ENCODE data around the gene SEMA4C.

Gene SEMA4C

DNA sequence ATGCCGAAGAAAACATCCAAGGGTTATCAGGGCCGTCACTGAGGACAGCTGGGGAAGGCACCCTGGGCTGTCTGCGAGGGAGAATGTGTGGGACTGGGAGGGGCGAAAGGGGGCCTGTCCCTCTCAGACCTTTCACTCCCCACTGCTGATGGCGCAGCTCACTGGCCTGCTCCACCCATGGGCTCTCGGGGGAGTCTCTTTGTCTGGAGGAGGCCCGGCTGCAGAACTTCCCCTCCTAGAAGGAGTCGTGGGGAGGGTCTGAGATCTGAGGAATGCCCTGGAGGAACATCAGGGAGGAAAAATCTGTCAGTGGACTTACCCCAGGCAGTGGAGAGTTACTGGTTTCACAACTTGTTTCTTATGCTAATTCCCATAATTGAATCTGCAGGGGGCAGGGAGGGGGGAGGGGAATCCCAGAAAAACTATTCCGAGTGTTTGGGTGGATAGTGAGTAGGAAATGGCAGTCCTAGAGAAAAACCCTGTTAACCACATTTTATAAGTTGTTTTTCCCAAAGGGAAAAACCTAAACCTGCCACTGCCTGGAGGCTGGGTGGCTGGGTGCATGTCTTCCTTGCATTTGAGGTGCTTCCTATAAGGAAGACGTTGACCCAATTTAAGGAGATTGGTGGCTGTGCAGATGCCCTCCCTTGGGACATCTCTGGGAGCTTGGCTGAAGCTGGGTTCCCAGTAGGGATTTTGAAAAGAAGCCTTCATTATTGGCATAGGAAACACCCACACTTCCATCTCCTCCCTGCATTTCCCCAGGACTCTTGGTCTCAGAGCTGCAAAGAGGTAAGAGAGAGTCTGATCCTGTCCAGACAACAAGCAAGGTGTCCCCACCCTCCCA lies 11.7 kb upstream of the SEMA4C start:
- in situ Hi-C loops (cut with HindIII; ENCODE audit: low pct_ligation_motif_present, low sequenced_read_pairs) = no loop called here
- no peak overlapping the region for H3K4me3 ChIP-seq (ENCODE audit: low read depth, low read length)
- no peak overlapping the region for H3K27ac ChIP-seq
- TF ChIP-seq, protein P1, sequence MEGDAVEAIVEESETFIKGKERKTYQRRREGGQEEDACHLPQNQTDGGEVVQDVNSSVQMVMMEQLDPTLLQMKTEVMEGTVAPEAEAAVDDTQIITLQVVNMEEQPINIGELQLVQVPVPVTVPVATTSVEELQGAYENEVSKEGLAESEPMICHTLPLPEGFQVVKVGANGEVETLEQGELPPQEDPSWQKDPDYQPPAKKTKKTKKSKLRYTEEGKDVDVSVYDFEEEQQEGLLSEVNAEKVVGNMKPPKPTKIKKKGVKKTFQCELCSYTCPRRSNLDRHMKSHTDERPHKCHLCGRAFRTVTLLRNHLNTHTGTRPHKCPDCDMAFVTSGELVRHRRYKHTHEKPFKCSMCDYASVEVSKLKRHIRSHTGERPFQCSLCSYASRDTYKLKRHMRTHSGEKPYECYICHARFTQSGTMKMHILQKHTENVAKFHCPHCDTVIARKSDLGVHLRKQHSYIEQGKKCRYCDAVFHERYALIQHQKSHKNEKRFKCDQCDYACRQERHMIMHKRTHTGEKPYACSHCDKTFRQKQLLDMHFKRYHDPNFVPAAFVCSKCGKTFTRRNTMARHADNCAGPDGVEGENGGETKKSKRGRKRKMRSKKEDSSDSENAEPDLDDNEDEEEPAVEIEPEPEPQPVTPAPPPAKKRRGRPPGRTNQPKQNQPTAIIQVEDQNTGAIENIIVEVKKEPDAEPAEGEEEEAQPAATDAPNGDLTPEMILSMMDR (IDR thresholded peaks at IDR 0.05; ENCODE audit: low read depth, low read length, missing control alignments) = no peak
- H3K36me3 ChIP-seq (replicated peaks) = no peaks in the 10 kb centered on the region
- DNase-seq = no peak
- no peaks in the 10 kb centered on the region for H3K27me3 ChIP-seq (replicated peaks)

DNA sequence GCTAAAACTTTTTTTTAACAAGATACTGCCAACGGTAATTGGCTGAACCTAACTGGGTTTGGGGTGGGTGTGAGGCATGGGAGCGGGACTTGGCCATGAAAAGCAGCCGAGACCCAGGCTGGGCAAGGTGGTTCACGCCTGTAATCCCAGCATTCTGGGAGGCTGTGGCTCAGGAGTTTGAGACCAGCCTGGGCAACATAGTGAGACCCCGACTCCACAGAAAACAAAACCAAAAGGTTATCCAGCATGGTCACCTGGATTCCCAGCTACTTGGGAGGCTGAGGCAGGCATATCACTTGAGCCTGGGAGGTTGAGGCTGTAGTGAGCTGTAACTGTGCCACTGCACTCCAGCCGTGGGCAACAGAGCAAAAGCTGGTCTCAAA lies 11.0 kb upstream of the SEMA4C start:
- no peak overlapping the region for H3K27ac ChIP-seq
- no peak for DNase-seq
- no peaks in the 10 kb centered on the region for H3K36me3 ChIP-seq (replicated peaks)
- in situ Hi-C loops (cut with HindIII; ENCODE audit: low pct_ligation_motif_present, low sequenced_read_pairs) = no loop called here
- no peak overlapping the region for H3K4me3 ChIP-seq (ENCODE audit: low read depth, low read length)
- TF ChIP-seq, protein P1 (IDR thresholded peaks at IDR 0.05; ENCODE audit: low read depth, low read length, missing control alignments) = no peak
- no peaks in the 10 kb centered on the region for H3K27me3 ChIP-seq (replicated peaks)

DNA sequence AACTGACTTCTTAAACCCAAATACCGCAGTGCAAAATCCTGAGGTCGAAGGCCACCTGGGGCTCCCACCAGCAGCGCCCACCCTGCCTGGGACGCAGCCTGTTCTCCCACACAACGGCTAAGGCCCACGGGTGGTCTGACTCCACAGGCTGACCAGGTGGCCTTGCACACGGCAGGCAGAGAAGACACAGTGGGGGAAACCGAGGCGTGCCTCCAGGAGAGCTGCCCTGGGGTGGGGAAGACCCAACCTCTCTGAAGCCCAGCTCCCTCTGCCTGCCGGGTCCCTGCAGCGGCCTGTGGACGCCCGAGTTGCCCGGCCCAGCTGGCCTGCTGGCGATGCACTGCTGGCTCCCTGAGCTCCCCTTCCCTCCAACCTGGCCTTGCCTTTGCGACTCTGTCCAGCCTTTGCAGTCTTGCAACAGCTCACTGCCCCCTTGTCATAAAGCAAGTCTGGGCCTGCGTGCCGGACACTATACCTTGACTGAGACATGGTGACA lies 9.7 kb upstream of the SEMA4C start:
- Histone ChIP-seq H3K36me3 (replicated peaks) (no peaks in the 10 kb centered on the region), H3K27ac (no peak overlapping the region), H3K27me3 (replicated peaks) (no peaks in the 10 kb centered on the region), H3K4me3 (ENCODE audit: low read depth, low read length) (no peak overlapping the region)
- in situ Hi-C loops (cut with HindIII; ENCODE audit: low pct_ligation_motif_present, low sequenced_read_pairs) = no loop called here
- no peak for DNase-seq
- TF ChIP-seq, protein P1 (IDR thresholded peaks at IDR 0.05; ENCODE audit: low read depth, low read length, missing control alignments) = no peak

DNA sequence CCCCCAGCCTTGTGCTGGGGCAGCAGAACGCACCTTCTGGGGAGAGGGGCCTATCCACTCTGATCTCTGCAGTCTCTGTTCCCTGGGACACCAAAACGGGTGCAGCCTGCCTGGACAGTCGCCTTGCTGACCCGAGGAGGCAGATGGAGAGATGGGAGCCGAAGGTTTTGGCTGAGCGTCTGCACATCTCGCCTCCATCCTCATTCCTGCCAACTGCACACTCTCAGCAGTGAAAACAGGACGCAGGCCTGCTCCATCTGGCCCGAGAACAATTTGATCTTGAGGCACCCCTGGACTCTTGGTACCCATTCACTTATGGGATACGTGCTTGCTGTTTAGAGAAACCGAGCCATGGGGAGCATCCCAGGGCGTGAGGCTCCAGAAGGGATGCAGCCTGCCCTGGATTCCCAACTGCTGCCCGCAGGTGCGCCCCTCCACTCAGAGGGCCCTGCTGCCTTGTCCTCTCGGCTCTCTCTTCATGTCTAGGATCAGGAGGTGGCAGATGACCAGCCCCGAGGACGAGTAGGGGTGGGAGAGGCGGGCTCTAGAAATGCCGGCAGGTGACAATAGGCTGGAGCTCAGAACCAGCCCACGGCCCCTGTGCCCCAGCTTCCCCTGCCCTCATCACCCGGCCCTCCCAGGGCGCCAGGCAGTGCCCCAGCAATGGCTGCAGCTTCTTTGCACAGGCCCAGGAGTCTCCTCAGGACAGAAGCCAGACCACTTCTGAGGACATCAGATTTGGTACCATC lies 9.1 kb upstream of the SEMA4C start:
- Histone ChIP-seq H3K27ac (no peak overlapping the region), H3K4me3 (ENCODE audit: low read depth, low read length) (no peak overlapping the region), H3K27me3 (replicated peaks) (no peaks in the 10 kb centered on the region), H3K36me3 (replicated peaks) (no peaks in the 10 kb centered on the region)
- TF ChIP-seq, protein P1 (IDR thresholded peaks at IDR 0.05; ENCODE audit: low read depth, low read length, missing control alignments) = no peak
- in situ Hi-C loops (cut with HindIII; ENCODE audit: low pct_ligation_motif_present, low sequenced_read_pairs) = no loop called here
- DNase-seq = no peak

DNA sequence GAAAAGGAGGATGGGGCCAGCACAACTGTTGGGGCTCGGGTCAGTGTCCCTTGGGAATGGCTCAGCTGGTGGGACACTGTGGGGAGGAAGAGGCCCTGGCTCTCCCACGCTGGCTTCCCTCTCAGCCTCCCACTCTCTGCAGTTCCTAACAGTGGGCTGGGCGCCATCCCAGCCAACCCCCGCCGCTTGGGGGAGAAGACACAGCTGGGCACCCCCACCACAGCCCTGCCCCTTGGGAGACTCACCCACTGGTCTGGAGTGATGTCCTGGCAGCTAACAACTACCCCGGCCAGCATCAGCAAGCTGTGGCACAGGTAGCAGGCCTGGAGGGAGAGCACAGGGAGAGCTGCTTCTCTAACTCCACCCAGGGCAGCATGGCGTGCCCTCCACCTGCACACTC lies 8.3 kb upstream of the SEMA4C start:
- Histone ChIP-seq H3K4me3 (ENCODE audit: low read depth, low read length) (no peak overlapping the region), H3K27ac (no peak overlapping the region), H3K27me3 (replicated peaks) (no peaks in the 10 kb centered on the region), H3K36me3 (replicated peaks) (no peaks in the 10 kb centered on the region)
- TF ChIP-seq, protein P1 (IDR thresholded peaks at IDR 0.05; ENCODE audit: low read depth, low read length, missing control alignments) = no peak
- DNase-seq = no peak
- in situ Hi-C loops (cut with HindIII; ENCODE audit: low pct_ligation_motif_present, low sequenced_read_pairs) = no loop called here
